ENCODE data around the gene MAK. TPM values are rescaled to one million over a fixed set of nuclear protein-coding genes. Genes with fewer than 3 reads are reported as not detected.
"Not testable (repeated sequence)": the region's sequence is repeated elsewhere in the genome, so short reads cannot be mapped to it uniquely, and the experiment has no call there.

Gene MAK
- total and polyA plus RNA-seq, 2 experiments from 2014 or later = 0.05 TPM; not detected in 1

GRCh38 chr6:10875026-10875425 is 36.7 kb upstream of the MAK start:
- Histone ChIP-seq H2AFZ (no peak overlapping the region), H3K27me3 (peaks cover 27% of the 10 kb centered on the region), H3K4me2 (no peak overlapping the region), H3K79me2 (no peaks in the 10 kb centered on the region), H3K9me3 (ENCODE audit: low read depth) (no peaks in the 10 kb centered on the region), H3K36me3 (replicated peaks; ENCODE audit: insufficient read depth, low read depth) (no peaks in the 10 kb centered on the region), H3K4me1 (ENCODE audit: insufficient read depth) (no peaks in the 10 kb centered on the region), H3K9me2 (replicated peaks; ENCODE audit: insufficient read depth) (no peaks in the 10 kb centered on the region), H3K4me3 (no peak overlapping the region), H3K27ac (no peak overlapping the region), H4K20me1 (ENCODE audit: insufficient read depth, poor library complexity, severe bottlenecking) (no peaks in the 10 kb centered on the region)
- no peak for DNase-seq (ENCODE audit: low spot score)
- WGBS (ENCODE audit: low lambda C conversion rate, missing lambda C conversion rate) = 86% methylated on average over 4 of the region's 4 CpGs
- TF ChIP-seq EZH2phosphoT487 (IDR thresholded peaks at IDR 0.05; ENCODE audit: low read depth, severe bottlenecking, unreplicated experiment) (no peak), EZH2 (IDR thresholded peaks at IDR 0.05; ENCODE audit: borderline replicate concordance) (no peak), CTCF (IDR thresholded peaks at IDR 0.05; ENCODE audit: poor library complexity) (no peak)

GRCh38 chr6:10874207-10874606 is 35.9 kb upstream of the MAK start:
- TF ChIP-seq EZH2phosphoT487 (IDR thresholded peaks at IDR 0.05; ENCODE audit: low read depth, severe bottlenecking, unreplicated experiment) (no peak), CTCF (IDR thresholded peaks at IDR 0.05; ENCODE audit: poor library complexity) (no peak), EZH2 (IDR thresholded peaks at IDR 0.05; ENCODE audit: borderline replicate concordance) (no peak)
- Histone ChIP-seq H3K4me1 (ENCODE audit: insufficient read depth) (no peaks in the 10 kb centered on the region), H3K36me3 (replicated peaks; ENCODE audit: insufficient read depth, low read depth) (no peaks in the 10 kb centered on the region), H3K27me3 (peaks cover 19% of the 10 kb centered on the region), H2AFZ (no peak overlapping the region), H3K9me3 (ENCODE audit: low read depth) (no peaks in the 10 kb centered on the region), H3K4me3 (no peak overlapping the region), H4K20me1 (ENCODE audit: insufficient read depth, poor library complexity, severe bottlenecking) (no peaks in the 10 kb centered on the region), H3K79me2 (no peaks in the 10 kb centered on the region), H3K27ac (no peak overlapping the region), H3K4me2 (no peak overlapping the region), H3K9me2 (replicated peaks; ENCODE audit: insufficient read depth) (no peaks in the 10 kb centered on the region)
- WGBS (ENCODE audit: low lambda C conversion rate, missing lambda C conversion rate) = 82% methylated on average over 6 of the region's 6 CpGs
- no peak for DNase-seq (ENCODE audit: low spot score)

- Histone ChIP-seq H3K79me2 (no peaks in the 10 kb centered on the region), H3K4me3 (no peak overlapping the region), H4K20me1 (ENCODE audit: insufficient read depth, poor library complexity, severe bottlenecking) (no peaks in the 10 kb centered on the region), H3K4me1 (ENCODE audit: insufficient read depth) (no peaks in the 10 kb centered on the region), H3K36me3 (replicated peaks; ENCODE audit: insufficient read depth, low read depth) (no peaks in the 10 kb centered on the region), H3K4me2 (no peak overlapping the region), H3K9me3 (ENCODE audit: low read depth) (no peaks in the 10 kb centered on the region), H3K27ac (no peak overlapping the region), H2AFZ (no peak overlapping the region), H3K27me3 (peaks cover 11% of the 10 kb centered on the region), H3K9me2 (replicated peaks; ENCODE audit: insufficient read depth) (no peaks in the 10 kb centered on the region)
- 26% methylated on average over 1 of the region's 1 CpG for WGBS (ENCODE audit: low lambda C conversion rate, missing lambda C conversion rate)
- no peak for DNase-seq (ENCODE audit: low spot score)
- TF ChIP-seq CTCF (IDR thresholded peaks at IDR 0.05; ENCODE audit: poor library complexity) = no peak
- TF ChIP-seq EZH2phosphoT487 (IDR thresholded peaks at IDR 0.05; ENCODE audit: low read depth, severe bottlenecking, unreplicated experiment) = no peak
- TF ChIP-seq EZH2 (IDR thresholded peaks at IDR 0.05; ENCODE audit: borderline replicate concordance) = no peak
Observed at GRCh38 chr6:10873374-10873773, 35.0 kb upstream of the MAK start.

GRCh38 chr6:10867952-10868351 is 29.6 kb upstream of the MAK start:
- Histone ChIP-seq H3K4me2 (no peak overlapping the region), H3K9me3 (ENCODE audit: low read depth) (no peaks in the 10 kb centered on the region), H3K27me3 (no peaks in the 10 kb centered on the region), H3K27ac (no peak overlapping the region), H3K79me2 (no peaks in the 10 kb centered on the region), H3K36me3 (replicated peaks; ENCODE audit: insufficient read depth, low read depth) (no peaks in the 10 kb centered on the region), H4K20me1 (ENCODE audit: insufficient read depth, poor library complexity, severe bottlenecking) (no peaks in the 10 kb centered on the region), H3K4me1 (ENCODE audit: insufficient read depth) (no peaks in the 10 kb centered on the region), H3K4me3 (no peak overlapping the region), H2AFZ (no peak overlapping the region), H3K9me2 (replicated peaks; ENCODE audit: insufficient read depth) (no peaks in the 10 kb centered on the region)
- no peak for TF ChIP-seq CTCF (IDR thresholded peaks at IDR 0.05; ENCODE audit: poor library complexity)
- TF ChIP-seq EZH2 (IDR thresholded peaks at IDR 0.05; ENCODE audit: borderline replicate concordance) = no peak
- no peak for TF ChIP-seq EZH2phosphoT487 (IDR thresholded peaks at IDR 0.05; ENCODE audit: low read depth, severe bottlenecking, unreplicated experiment)
- DNase-seq (ENCODE audit: low spot score) = no peak
- 94% methylated on average over 3 of the region's 3 CpGs for WGBS (ENCODE audit: low lambda C conversion rate, missing lambda C conversion rate)

GRCh38 chr6:10866709-10867108 is 28.4 kb upstream of the MAK start:
- DNase-seq (ENCODE audit: low spot score) = not testable (repeated sequence)

More at GRCh38 chr6:10866709-10867108, 28.4 kb upstream of the MAK start:
- H3K4me1 ChIP-seq (ENCODE audit: insufficient read depth); H2AFZ ChIP-seq; H3K27ac ChIP-seq; H3K4me3 ChIP-seq; H3K36me3 ChIP-seq (replicated peaks; ENCODE audit: insufficient read depth, low read depth); H3K27me3 ChIP-seq; H3K9me3 ChIP-seq (ENCODE audit: low read depth); H3K79me2 ChIP-seq; H4K20me1 ChIP-seq (ENCODE audit: insufficient read depth, poor library complexity, severe bottlenecking); H3K4me2 ChIP-seq; H3K9me2 ChIP-seq (replicated peaks; ENCODE audit: insufficient read depth): not testable (repeated sequence)
- 92% methylated on average over 3 of the region's 3 CpGs for WGBS (ENCODE audit: low lambda C conversion rate, missing lambda C conversion rate)
